Measurements from ENCODE around the gene HABP2.

DNA sequence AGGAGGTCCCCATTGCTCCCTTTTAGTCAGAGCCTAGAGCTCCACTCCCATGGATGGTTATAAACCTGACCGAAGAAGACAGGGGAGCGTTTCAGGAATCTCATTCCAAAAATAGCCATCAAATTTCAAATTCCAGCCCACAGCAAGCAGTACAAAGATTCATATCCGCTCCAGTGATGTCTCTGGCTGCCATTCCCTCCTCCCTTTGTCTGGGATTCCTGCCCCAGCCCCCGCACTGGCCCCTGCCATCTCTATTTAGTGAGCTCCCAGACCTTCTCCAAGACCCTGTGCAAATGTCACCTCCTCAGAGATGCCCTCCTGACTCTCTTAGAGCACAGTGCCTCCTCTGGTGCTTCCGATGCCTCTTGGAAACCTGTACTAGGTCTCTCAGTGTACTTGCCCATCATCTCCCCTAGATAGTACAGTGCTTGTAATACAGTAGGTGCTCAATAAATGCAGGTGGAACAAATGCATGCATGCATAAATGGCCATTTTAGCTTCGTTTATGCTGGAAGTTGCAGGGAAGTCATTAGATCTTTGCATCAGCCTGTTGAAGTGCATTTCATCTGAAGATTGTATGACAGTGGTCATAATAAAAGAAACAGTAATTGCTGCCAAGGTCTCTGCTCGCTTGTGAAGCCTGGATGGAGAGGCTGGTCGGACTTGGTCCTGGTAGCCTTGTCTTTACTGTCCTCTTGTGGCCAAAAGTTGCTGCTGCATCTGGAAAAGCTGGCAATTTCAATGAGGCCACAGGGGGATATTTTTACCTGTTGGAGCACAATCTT is 32.0 kb upstream of the HABP2 start:
- TF ChIP-seq CTCF (IDR thresholded peaks at IDR 0.05; ENCODE audit: poor library complexity) = peak; percentile 96
- TF ChIP-seq EZH2phosphoT487 (IDR thresholded peaks at IDR 0.05; ENCODE audit: low read depth, severe bottlenecking, unreplicated experiment) = no peak
- no peak for TF ChIP-seq EZH2 (IDR thresholded peaks at IDR 0.05; ENCODE audit: borderline replicate concordance)
